ENCODE data around the gene ZSCAN16.

Gene ZSCAN16

DNA sequence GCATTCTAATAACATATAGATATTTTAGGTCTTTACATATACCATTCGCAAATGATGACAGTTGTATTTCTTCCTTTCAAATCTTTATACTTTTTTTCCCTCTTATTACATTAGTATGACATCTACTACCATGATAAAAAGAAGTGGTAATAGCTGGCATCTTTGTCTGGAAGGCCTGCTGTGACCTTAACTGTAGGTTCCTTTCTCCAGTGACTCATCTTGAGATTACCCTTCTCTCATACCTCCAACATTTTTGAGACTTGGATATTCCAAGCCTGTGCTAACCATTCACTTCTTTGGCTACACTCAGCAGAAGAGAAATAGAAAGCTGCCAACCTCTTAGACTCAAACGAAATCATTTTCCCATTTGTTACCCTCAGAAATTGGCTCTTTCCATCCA is 47.6 kb downstream of the ZSCAN16 start:
- Mint-ChIP-seq H3K9me3 (no peaks in the 10 kb centered on the region), H3K4me1 (ENCODE audit: low read depth) (no peaks in the 10 kb centered on the region), H3K27me3 (peaks cover 31% of the 10 kb centered on the region), H3K27ac (no peak overlapping the region), H3K4me3 (no peak overlapping the region), H3K36me3 (ENCODE audit: low read depth) (no peaks in the 10 kb centered on the region)
- no peak for DNase-seq

GRCh38 chr6:28176373-28176772 is 52.0 kb downstream of the ZSCAN16 start:
- DNase-seq = no peak
- Mint-ChIP-seq H3K27me3 (peaks cover 53% of the 10 kb centered on the region), H3K4me1 (ENCODE audit: low read depth) (no peaks in the 10 kb centered on the region), H3K9me3 (no peaks in the 10 kb centered on the region), H3K4me3 (no peak overlapping the region), H3K27ac (no peak overlapping the region), H3K36me3 (ENCODE audit: low read depth) (no peaks in the 10 kb centered on the region)

All from activated T-cell treated with anti-CD3 and anti-CD28 coated beads, Interleukin-2, amount 50 U/mL, for 24 hours (primary cell).